Suppressor macrophage (primary cell): ENCODE measurements around the gene DLG2.

Source experiments
- DNase-seq, 4 experiments: peaks; one replicate each; pipeline ENCODE4 v3.0.0-alpha.2; 2020 to 2022

The DLG2 gene

GRCh38 chr11:83823461-83824025 lies 1803.6 kb downstream of the DLG2 start:
- DNase-seq = no peak

- peak; percentile 9 to 66 (median 38) for DNase-seq
These were observed 1807.1 kb downstream of the DLG2 start for GRCh38 chr11:83819931-83820549.

- no peak for DNase-seq
These were observed 1808.8 kb downstream of the DLG2 start for GRCh38 chr11:83818349-83818748.

GRCh38 chr11:83816572-83817187 lies 1810.5 kb downstream of the DLG2 start:
- DNase-seq = peak in 3 of 4 experiments; percentile 6 to 39 (median 24)

- DNase-seq = no peak
These were observed 1811.4 kb downstream of the DLG2 start for GRCh38 chr11:83815736-83816135.

GRCh38 chr11:83813296-83813695 lies 1813.8 kb downstream of the DLG2 start:
- no peak for DNase-seq

- no peak for DNase-seq
These were observed 1817.9 kb downstream of the DLG2 start for GRCh38 chr11:83809274-83809673.

GRCh38 chr11:83801799-83802198 lies 1825.3 kb downstream of the DLG2 start:
- no peak for DNase-seq

- DNase-seq = no peak
These were observed 1833.8 kb downstream of the DLG2 start for GRCh38 chr11:83793310-83793709.

GRCh38 chr11:83791557-83791956 lies 1835.6 kb downstream of the DLG2 start:
- DNase-seq = no peak

- no peak for DNase-seq
These were observed 1841.2 kb downstream of the DLG2 start for GRCh38 chr11:83785942-83786341.

- DNase-seq = no peak
These were observed 1842.7 kb downstream of the DLG2 start for GRCh38 chr11:83784419-83784818.

GRCh38 chr11:83782329-83782728 lies 1844.8 kb downstream of the DLG2 start:
- no peak for DNase-seq

GRCh38 chr11:83779876-83780275 lies 1847.3 kb downstream of the DLG2 start:
- no peak for DNase-seq

- DNase-seq = no peak
These were observed 1848.5 kb downstream of the DLG2 start for GRCh38 chr11:83778596-83778995.

- DNase-seq = no peak
These were observed 1852.9 kb downstream of the DLG2 start for GRCh38 chr11:83773950-83774880.

GRCh38 chr11:83768489-83768888 lies 1858.7 kb downstream of the DLG2 start:
- no peak for DNase-seq

GRCh38 chr11:83766932-83767331 lies 1860.2 kb downstream of the DLG2 start:
- no peak for DNase-seq

- DNase-seq = no peak
These were observed 1862.5 kb downstream of the DLG2 start for GRCh38 chr11:83764643-83765042.

GRCh38 chr11:83760932-83761331 lies 1866.2 kb downstream of the DLG2 start:
- DNase-seq = no peak

- no peak for DNase-seq
These were observed 1868.0 kb downstream of the DLG2 start for GRCh38 chr11:83759148-83759547.

GRCh38 chr11:83751041-83751440 lies 1876.1 kb downstream of the DLG2 start:
- no peak for DNase-seq

GRCh38 chr11:83746921-83747585 lies 1880.1 kb downstream of the DLG2 start:
- no peak for DNase-seq
